HepG2 (cell line): Measurements from ENCODE around the gene PRR36. TPM values are rescaled to one million over a fixed set of nuclear protein-coding genes. Genes with fewer than 3 reads are reported as not detected.

Source experiments
- KDM2A ChIP-seq: sonication (generic); formaldehyde crosslinking; IDR thresholded peaks from 2 replicates; pipeline ENCODE4 v1.4.0; 2020; ENCODE audit warnings: low read depth, missing genetic modification reagents, borderline replicate concordance
- NR2C2 ChIP-seq: sonication (generic); formaldehyde crosslinking; IDR thresholded peaks from 2 replicates; pipeline ENCODE4 v1.4.0; 2020; ENCODE audit warnings: missing genetic modification reagents, mild to moderate bottlenecking, moderate library complexity, borderline replicate concordance
- RAD21 ChIP-seq: fragments of 450-650 bp; formaldehyde crosslinking; IDR thresholded peaks from 2 replicates; pipeline ENCODE4 v1.5.0; 2020; ENCODE audit warnings: mild to moderate bottlenecking
- SAP130 ChIP-seq: IDR thresholded peaks from 2 replicates; pipeline ENCODE4 v1.6.1; 2016; ENCODE audit warnings: low read depth
- SPEN ChIP-seq: sonication (generic); formaldehyde crosslinking; IDR thresholded peaks from 2 replicates; pipeline ENCODE4 v1.5.1; 2020; ENCODE audit warnings: low read depth, mild to moderate bottlenecking, missing genetic modification reagents
- ZC3H13 ChIP-seq: sonication (generic); formaldehyde crosslinking; IDR thresholded peaks from 2 replicates; pipeline ENCODE4 v1.8.1; 2023; ENCODE audit warnings: mild to moderate bottlenecking, missing genetic modification reagents, moderate library complexity
- ZMYM2 ChIP-seq: sonication (generic); formaldehyde crosslinking; IDR thresholded peaks from 2 replicates; pipeline ENCODE4 v1.8.0; 2022; ENCODE audit warnings: mild to moderate bottlenecking, missing genetic modification reagents
- ZNF350 ChIP-seq: sonication (generic); formaldehyde crosslinking; IDR thresholded peaks from 2 replicates; pipeline ENCODE4 v1.4.0; 2020; ENCODE audit warnings: mild to moderate bottlenecking, low read depth, missing genetic modification reagents, borderline replicate concordance
- ZNF460 ChIP-seq: sonication (generic); formaldehyde crosslinking; IDR thresholded peaks from 2 replicates; pipeline ENCODE4 v1.5.1; 2020; ENCODE audit warnings: missing genetic modification reagents, mild to moderate bottlenecking, borderline replicate concordance
- ZNF687 ChIP-seq: sonication (generic); formaldehyde crosslinking; IDR thresholded peaks from 2 replicates; pipeline ENCODE4 v1.5.1; 2020; ENCODE audit warnings: mild to moderate bottlenecking, missing genetic modification reagents, moderate library complexity
- ZNF816 ChIP-seq: sonication (generic); formaldehyde crosslinking; IDR thresholded peaks from 2 replicates; pipeline ENCODE4 v1.8.0; 2022; ENCODE audit warnings: missing genetic modification reagents, mild to moderate bottlenecking, borderline replicate concordance
- ZNF891 ChIP-seq: sonication (generic); formaldehyde crosslinking; IDR thresholded peaks from 2 replicates; pipeline ENCODE4 v1.5.0; 2020; ENCODE audit warnings: mild to moderate bottlenecking, missing genetic modification reagents
- polyA plus RNA-seq, 8 experiments: library from polyadenylated mRNA; depleted of rRNA in 3 of 8; stranded (reverse) in 7 of 8; unstranded in 1 of 8; fragments of >200 nt; fragmentation: Illumina TruSeq in 4 of 8; extraction: Trizol in 4 of 8; gene quantifications; 2 replicates each; pipeline versions ENCODE4 v1.2.1 to v1.2.3, GENCODE V29; 2011 to 2016; ENCODE audit warnings: low read depth in 4 of 8, missing spikeins in 1 of 8, mixed read lengths in 1 of 8; ENCODE audit not compliant: insufficient read depth in 1 of 8
- total RNA-seq, 5 experiments: library from RNA; depleted of rRNA; stranded (reverse); fragments of >200 nt; fragmentation: Illumina TruSeq; extraction: Trizol; gene quantifications; 2 replicates each; pipeline ENCODE4 v1.2.3, GENCODE V29; 2016; ENCODE audit warnings: low read depth in 1 of 5
- TF ChIP-seq, protein P1 (sequence below): sonication (generic); formaldehyde crosslinking; IDR thresholded peaks from 2 replicates; pipeline ENCODE4 v1.4.0; 2020; ENCODE audit warnings: low read depth, missing genetic modification reagents

Gene PRR36
- total and polyA plus RNA-seq, 2 of the 13 experiments (the other 11 are each of a cell fraction or from before 2014, with no cell fraction given) = 0.07 to 0.17 TPM

DNA sequence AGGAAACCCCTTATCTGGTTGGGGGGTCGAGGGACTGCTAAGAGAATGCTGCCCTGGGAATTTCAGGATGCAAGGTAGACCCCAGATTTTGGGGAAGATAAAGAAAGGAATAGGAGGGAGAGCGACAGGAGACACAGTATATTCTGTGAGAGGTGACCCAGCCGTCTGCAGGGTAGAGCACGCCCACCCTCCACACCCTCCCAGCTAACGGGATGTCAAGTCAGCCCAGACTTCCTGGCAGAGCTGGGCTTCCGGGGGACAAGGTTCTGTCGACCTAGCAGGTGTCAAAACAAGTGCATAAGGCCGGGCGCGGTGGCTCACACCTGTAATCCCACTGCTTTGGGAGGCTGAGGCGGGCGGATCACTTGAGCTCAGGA, 695 bp upstream of the PRR36 start (continued):
- TF ChIP-seq NR2C2 (CRISPR knock-in tag) = no peak
- TF ChIP-seq ZC3H13 (CRISPR knock-in tag) = 0 out of 2 replicates have a peak, but pooled peaks have one; percentile 65
- TF ChIP-seq, protein P1, sequence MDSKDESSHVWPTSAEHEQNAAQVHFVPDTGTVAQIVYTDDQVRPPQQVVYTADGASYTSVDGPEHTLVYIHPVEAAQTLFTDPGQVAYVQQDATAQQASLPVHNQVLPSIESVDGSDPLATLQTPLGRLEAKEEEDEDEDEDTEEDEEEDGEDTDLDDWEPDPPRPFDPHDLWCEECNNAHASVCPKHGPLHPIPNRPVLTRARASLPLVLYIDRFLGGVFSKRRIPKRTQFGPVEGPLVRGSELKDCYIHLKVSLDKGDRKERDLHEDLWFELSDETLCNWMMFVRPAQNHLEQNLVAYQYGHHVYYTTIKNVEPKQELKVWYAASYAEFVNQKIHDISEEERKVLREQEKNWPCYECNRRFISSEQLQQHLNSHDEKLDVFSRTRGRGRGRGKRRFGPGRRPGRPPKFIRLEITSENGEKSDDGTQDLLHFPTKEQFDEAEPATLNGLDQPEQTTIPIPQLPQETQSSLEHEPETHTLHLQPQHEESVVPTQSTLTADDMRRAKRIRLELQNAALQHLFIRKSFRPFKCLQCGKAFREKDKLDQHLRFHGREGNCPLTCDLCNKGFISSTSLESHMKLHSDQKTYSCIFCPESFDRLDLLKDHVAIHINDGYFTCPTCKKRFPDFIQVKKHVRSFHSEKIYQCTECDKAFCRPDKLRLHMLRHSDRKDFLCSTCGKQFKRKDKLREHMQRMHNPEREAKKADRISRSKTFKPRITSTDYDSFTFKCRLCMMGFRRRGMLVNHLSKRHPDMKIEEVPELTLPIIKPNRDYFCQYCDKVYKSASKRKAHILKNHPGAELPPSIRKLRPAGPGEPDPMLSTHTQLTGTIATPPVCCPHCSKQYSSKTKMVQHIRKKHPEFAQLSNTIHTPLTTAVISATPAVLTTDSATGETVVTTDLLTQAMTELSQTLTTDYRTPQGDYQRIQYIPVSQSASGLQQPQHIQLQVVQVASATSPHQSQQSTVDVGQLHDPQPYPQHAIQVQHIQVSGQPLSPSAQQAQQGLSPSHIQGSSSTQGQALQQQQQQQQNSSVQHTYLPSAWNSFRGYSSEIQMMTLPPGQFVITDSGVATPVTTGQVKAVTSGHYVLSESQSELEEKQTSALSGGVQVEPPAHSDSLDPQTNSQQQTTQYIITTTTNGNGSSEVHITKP (CRISPR knock-in tag) = 0 out of 2 replicates have a peak, but pooled peaks have one; percentile 41
- TF ChIP-seq ZNF816 (CRISPR knock-in tag) = 0 out of 2 replicates have a peak, but pooled peaks have one; percentile 35
- TF ChIP-seq SPEN (CRISPR knock-in tag) = 0 out of 2 replicates have a peak, but pooled peaks have one; percentile 22
- peak; percentile 35; the same call in 1 of the 2 replicates for TF ChIP-seq ZNF891
- TF ChIP-seq RAD21 (CRISPR knock-in tag) = no peak
- peak; percentile 82; the same call in 1 of the 2 replicates for TF ChIP-seq ZNF460 (CRISPR knock-in tag)
- 0 out of 2 replicates have a peak, but pooled peaks have one; percentile 1 for TF ChIP-seq KDM2A (CRISPR knock-in tag)
- peak; percentile 45; the same call in 1 of the 2 replicates for TF ChIP-seq ZNF687 (CRISPR knock-in tag)
- peak; percentile 22 for TF ChIP-seq SAP130 (CRISPR knock-in tag)
- peak; percentile 42; the same call in 1 of the 2 replicates for TF ChIP-seq ZNF350 (CRISPR knock-in tag)
- TF ChIP-seq ZMYM2 (CRISPR knock-in tag) = 0 out of 2 replicates have a peak, but pooled peaks have one; percentile 9
